ELR (cell line): ENCODE measurements around the gene SOD3.

Experiments
- DNase-seq: peaks from one replicate; pipeline ENCODE4 v3.0.0-alpha.2; 2015; ENCODE audit warnings: low read depth

SOD3 gene

GRCh38 chr4:24794916-24795665, at the start of gene SOD3:
Gene SOD3 (plus strand): TSS chr4:24795573. CDS start chr4:24799522, 3,949 bp downstream.
- DNase-seq, result peak; percentile 81

- peak; percentile 13 for DNase-seq
These were observed 48.0 kb upstream of the SOD3 start for GRCh38 chr4:24747234-24747975.

GRCh38 chr4:24748023-24748422, 47.4 kb upstream of the SOD3 start:
- no peak for DNase-seq

- DNase-seq, result no peak
These were observed 46.5 kb upstream of the SOD3 start for GRCh38 chr4:24748758-24749350.

GRCh38 chr4:24750106-24750505, 45.3 kb upstream of the SOD3 start:
- no peak for DNase-seq

GRCh38 chr4:24751926-24752539, 43.3 kb upstream of the SOD3 start:
- DNase-seq, result no peak

- peak; percentile 93 for DNase-seq
These were observed 41.9 kb upstream of the SOD3 start for GRCh38 chr4:24753519-24753918.

GRCh38 chr4:24754571-24754970, 40.8 kb upstream of the SOD3 start:
- peak; percentile 50 for DNase-seq

- peak; percentile 30 for DNase-seq
These were observed 31.6 kb upstream of the SOD3 start for GRCh38 chr4:24763631-24764297.

- peak; percentile 30 for DNase-seq
These were observed 31.0 kb upstream of the SOD3 start for GRCh38 chr4:24764345-24764744.

- no peak for DNase-seq
These were observed 29.9 kb upstream of the SOD3 start for GRCh38 chr4:24765376-24765988.

GRCh38 chr4:24768006-24768405, 27.4 kb upstream of the SOD3 start:
- no peak for DNase-seq

- no peak for DNase-seq
These were observed 26.8 kb upstream of the SOD3 start for GRCh38 chr4:24768604-24769003.

GRCh38 chr4:24769571-24769970, 25.8 kb upstream of the SOD3 start:
- DNase-seq, result peak; percentile 25

- peak; percentile 98 for DNase-seq
These were observed 25.3 kb upstream of the SOD3 start for GRCh38 chr4:24770032-24770584.

GRCh38 chr4:24770667-24771066, 24.7 kb upstream of the SOD3 start:
- DNase-seq, result no peak

- DNase-seq, result no peak
These were observed 24.1 kb upstream of the SOD3 start for GRCh38 chr4:24771241-24771640.

GRCh38 chr4:24772061-24772705, 23.2 kb upstream of the SOD3 start:
- DNase-seq, result no peak

GRCh38 chr4:24772952-24773351, 22.4 kb upstream of the SOD3 start:
- DNase-seq, result no peak

GRCh38 chr4:24774452-24774851, 20.9 kb upstream of the SOD3 start:
- DNase-seq, result peak; percentile 45
